Keratinocyte (primary cell): ENCODE measurements around the gene ASIC2. TPM values are rescaled to one million over a fixed set of nuclear protein-coding genes. Genes with fewer than 3 reads are reported as not detected.

Source experiments
- DNase-seq: peaks from one replicate; pipeline ENCODE4 v3.0.0-alpha.2; 2011; ENCODE audit warnings: low read depth, missing footprints, low spot score
- FAIRE-seq: peaks from 2 replicates; lab custom pipeline; 2011; peaks lifted over from hg19 to GRCh38; lab: Jason Lieb, UNC
- H2AFZ ChIP-seq: 2 replicates; pipeline ENCODE4 v1.6.0; 2012; ENCODE audit warnings: low read length, control low read depth, inconsistent platforms; ENCODE audit not compliant: control insufficient read depth
- H3K27ac ChIP-seq: 2 replicates; pipeline ENCODE4 v1.5.1; 2011; ENCODE audit warnings: low read length; ENCODE audit not compliant: control insufficient read depth, insufficient read depth
- H3K27me3 ChIP-seq: 3 replicates; pipeline ENCODE4 v1.6.0; 2011; ENCODE audit warnings: low read length; ENCODE audit not compliant: control insufficient read depth, insufficient read depth; ENCODE audit errors: extremely low read depth
- H3K36me3 ChIP-seq, 2 experiments: 2 replicates in 1 of 2; 3 replicates in 1 of 2; pipeline ENCODE4 v1.5.1; 2011; ENCODE audit warnings: low read length in 2 of 2, mild to moderate bottlenecking in 1 of 2; ENCODE audit not compliant: control insufficient read depth in 2 of 2, insufficient read depth in 2 of 2; ENCODE audit errors: extremely low read depth in 1 of 2
- H3K4me1 ChIP-seq: 3 replicates; pipeline ENCODE4 v1.5.1; 2011; ENCODE audit warnings: low read length; ENCODE audit not compliant: control insufficient read depth, insufficient read depth; ENCODE audit errors: extremely low read depth
- H3K4me2 ChIP-seq: 3 replicates; pipeline ENCODE4 v1.6.0; 2011; ENCODE audit warnings: low read depth, low read length; ENCODE audit not compliant: control insufficient read depth, insufficient read depth; ENCODE audit errors: extremely low read depth
- H3K4me3 ChIP-seq, 3 experiments: fragments of 200-600 bp in 1 of 3; sonication (generic) in 1 of 3; 2 replicates in 2 of 3; 3 replicates in 1 of 3; pipeline ENCODE4 v1.5.1; 2011 to 2016; ENCODE audit warnings: low read length in 3 of 3, mild to moderate bottlenecking in 3 of 3, control low read depth in 2 of 3, inconsistent platforms in 1 of 3, low read depth in 1 of 3, mixed read lengths in 1 of 3, mixed run types in 1 of 3, moderate library complexity in 1 of 3; ENCODE audit not compliant: control insufficient read depth in 2 of 3, insufficient read depth in 2 of 3; ENCODE audit errors: extremely low read depth in 1 of 3
- H3K79me2 ChIP-seq: 2 replicates; pipeline ENCODE4 v1.6.0; 2012; ENCODE audit warnings: low read length; ENCODE audit not compliant: control insufficient read depth, insufficient read depth
- H3K9ac ChIP-seq: 3 replicates; pipeline ENCODE4 v1.6.0; 2011; ENCODE audit warnings: low read length; ENCODE audit not compliant: control insufficient read depth, insufficient read depth; ENCODE audit errors: extremely low read depth
- H3K9me1 ChIP-seq: 3 replicates; pipeline ENCODE4 v1.6.0; 2011; ENCODE audit warnings: low read length; ENCODE audit not compliant: control insufficient read depth, insufficient read depth; ENCODE audit errors: extremely low read depth
- H3K9me3 ChIP-seq: 2 replicates; pipeline ENCODE4 v1.5.1; 2012; ENCODE audit warnings: low read depth, low read length; ENCODE audit not compliant: control insufficient read depth
- H4K20me1 ChIP-seq: 3 replicates; pipeline ENCODE4 v1.6.0; 2011; ENCODE audit warnings: low read length; ENCODE audit not compliant: control insufficient read depth, insufficient read depth; ENCODE audit errors: extremely low read depth
- EZH2 ChIP-seq: IDR thresholded peaks from one replicate; pipeline ENCODE4 v1.6.1; 2012; ENCODE audit warnings: inconsistent platforms, mild to moderate bottlenecking, low read length, moderate library complexity
- dilution Hi-C: fragments of 300-500 bp; cut with MboI; formaldehyde crosslinking; loops from one replicate; pipeline ENCODE4 v1.7.0; 2020; ENCODE audit warnings: low sequenced_read_pairs; ENCODE audit not compliant: extremely low pct_ligation_motif_present
- polyA plus RNA-seq, 5 experiments: library from polyadenylated mRNA; depleted of rRNA in 3 of 5; stranded (reverse) in 3 of 5; stranded (forward) in 1 of 5; unstranded in 1 of 5; fragments of >200 nt; gene quantifications; 1 replicate in 1 of 5; 2 replicates in 3 of 5; 3 replicates in 1 of 5; pipeline versions ENCODE4 v1.2.1 to v1.2.3, GENCODE V29; 2011 to 2012; ENCODE audit warnings: missing spikeins in 2 of 5, low read depth in 1 of 5, low replicate concordance in 1 of 5
- TF ChIP-seq, protein P1 (sequence below), 3 experiments: IDR thresholded peaks in 1 of 3; conservative IDR thresholded peaks in 1 of 3; optimal IDR thresholded peaks in 1 of 3; 2 replicates in 2 of 3; 3 replicates in 1 of 3; pipeline versions ENCODE3 to v1.5.1; 2011; ENCODE audit warnings: low read length in 3 of 3, mild to moderate bottlenecking in 3 of 3, moderate library complexity in 2 of 3, control low read depth in 1 of 3, inconsistent platforms in 1 of 3; ENCODE audit not compliant: insufficient read depth in 2 of 3; ENCODE audit errors: extremely low read depth in 1 of 3

ASIC2 gene
- polyA plus RNA-seq, 1 donor (not counting 4 experiments of a cell fraction or from before 2014, with no cell fraction given), result not detected

DNA sequence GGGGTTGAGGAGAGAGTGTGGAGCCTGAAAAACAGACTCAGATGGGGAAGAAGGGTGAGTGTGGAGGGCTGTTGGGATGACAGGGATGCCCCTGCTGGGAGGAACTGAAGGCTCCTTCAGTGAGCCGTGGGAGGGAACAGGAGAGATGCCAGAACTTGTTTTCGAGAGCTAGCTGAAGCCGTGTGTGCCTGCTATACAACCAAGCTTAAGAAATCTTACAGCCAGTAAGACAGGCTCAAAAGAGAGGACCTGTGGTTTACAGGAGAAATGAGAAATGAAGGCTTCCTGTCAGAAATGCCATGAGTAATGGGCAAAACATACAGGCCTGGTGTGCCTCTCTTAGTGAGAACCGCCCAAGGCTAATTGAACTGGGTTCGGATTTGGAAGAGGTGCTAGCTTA is 201.8 kb downstream of the ASIC2 start:
- Histone ChIP-seq H3K4me2 (peak overlapping the region; percentile 43), H3K27ac (no peak overlapping the region), H3K36me3 (no peaks in the 10 kb centered on the region), H3K9me3 (no peaks in the 10 kb centered on the region), H4K20me1 (no peaks in the 10 kb centered on the region), H3K9ac (no peak overlapping the region), H3K4me3 (no peak overlapping the region), H2AFZ (no peak overlapping the region), H3K4me1 (peaks cover 19% of the 10 kb centered on the region), H3K27me3 (peaks cover 6% of the 10 kb centered on the region), H3K79me2 (no peaks in the 10 kb centered on the region), H3K9me1 (no peaks in the 10 kb centered on the region)
- TF ChIP-seq, protein P1, sequence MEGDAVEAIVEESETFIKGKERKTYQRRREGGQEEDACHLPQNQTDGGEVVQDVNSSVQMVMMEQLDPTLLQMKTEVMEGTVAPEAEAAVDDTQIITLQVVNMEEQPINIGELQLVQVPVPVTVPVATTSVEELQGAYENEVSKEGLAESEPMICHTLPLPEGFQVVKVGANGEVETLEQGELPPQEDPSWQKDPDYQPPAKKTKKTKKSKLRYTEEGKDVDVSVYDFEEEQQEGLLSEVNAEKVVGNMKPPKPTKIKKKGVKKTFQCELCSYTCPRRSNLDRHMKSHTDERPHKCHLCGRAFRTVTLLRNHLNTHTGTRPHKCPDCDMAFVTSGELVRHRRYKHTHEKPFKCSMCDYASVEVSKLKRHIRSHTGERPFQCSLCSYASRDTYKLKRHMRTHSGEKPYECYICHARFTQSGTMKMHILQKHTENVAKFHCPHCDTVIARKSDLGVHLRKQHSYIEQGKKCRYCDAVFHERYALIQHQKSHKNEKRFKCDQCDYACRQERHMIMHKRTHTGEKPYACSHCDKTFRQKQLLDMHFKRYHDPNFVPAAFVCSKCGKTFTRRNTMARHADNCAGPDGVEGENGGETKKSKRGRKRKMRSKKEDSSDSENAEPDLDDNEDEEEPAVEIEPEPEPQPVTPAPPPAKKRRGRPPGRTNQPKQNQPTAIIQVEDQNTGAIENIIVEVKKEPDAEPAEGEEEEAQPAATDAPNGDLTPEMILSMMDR (optimal IDR thresholded peaks at IDR 0.05 in 1 of 3, IDR thresholded peaks at IDR 0.05 in 1 of 3, conservative IDR thresholded peaks at IDR 0.05 in 1 of 3; ENCODE audit: extremely low read depth in 1 of 3, insufficient read depth in 2 of 3, low read length in 3 of 3), result no peak
- dilution Hi-C loops, result no loop called here
- FAIRE-seq (peak; percentile 97), DNase-seq (peak; percentile 42)

DNA sequence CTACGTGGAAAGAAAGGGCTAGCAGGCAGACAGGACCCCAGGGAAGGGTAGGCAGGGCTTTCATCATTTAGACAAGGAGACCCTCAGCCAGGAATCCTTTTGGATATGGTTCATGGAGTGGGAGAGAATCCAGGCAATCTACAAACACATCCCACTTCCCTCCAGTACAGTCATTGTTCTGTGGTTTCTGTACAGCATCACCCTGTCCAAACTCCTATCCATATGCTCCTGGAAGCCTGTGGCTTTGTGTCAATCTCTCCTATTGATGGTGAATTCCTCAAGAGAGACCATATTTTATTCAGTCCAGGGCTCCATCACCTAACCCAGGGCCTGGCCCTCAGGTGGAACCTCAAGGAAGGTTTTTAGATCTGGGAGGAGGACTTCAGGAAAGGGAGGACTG is 202.3 kb downstream of the ASIC2 start:
- TF ChIP-seq EZH2, result no peak
- TF ChIP-seq, protein P1 (optimal IDR thresholded peaks at IDR 0.05 in 1 of 3, IDR thresholded peaks at IDR 0.05 in 1 of 3, conservative IDR thresholded peaks at IDR 0.05 in 1 of 3; ENCODE audit: extremely low read depth in 1 of 3, insufficient read depth in 2 of 3, low read length in 3 of 3), result no peak
- DNase-seq (no peak), FAIRE-seq (peak; percentile 41)
- no peaks in the 10 kb centered on the region for H4K20me1 ChIP-seq
- H3K4me2 ChIP-seq, result peak overlapping the region; percentile 43
- no peaks in the 10 kb centered on the region for H3K9me3 ChIP-seq
- H3K36me3 ChIP-seq, result no peaks in the 10 kb centered on the region
- no peaks in the 10 kb centered on the region for H3K9me1 ChIP-seq
- no peak overlapping the region for H2AFZ ChIP-seq
- H3K27me3 ChIP-seq, result peaks cover 6% of the 10 kb centered on the region
- H3K9ac ChIP-seq, result no peak overlapping the region
- dilution Hi-C loops, result no loop called here
- no peak overlapping the region for H3K27ac ChIP-seq
- H3K4me1 ChIP-seq, result peaks cover 19% of the 10 kb centered on the region
- no peaks in the 10 kb centered on the region for H3K79me2 ChIP-seq
- no peak overlapping the region for H3K4me3 ChIP-seq
